Stomach (tissue), 19 donors: ENCODE results near the gene METTL4. TPM values are rescaled to one million over a fixed set of nuclear protein-coding genes. Genes with fewer than 3 reads are reported as not detected.

Experiments used
- DNase-seq, 2 donors: peaks; one replicate each; pipeline versions ENCODE4 v3.0.0 to v3.0.0-alpha.2; 2013 to 2019
- H3K27ac ChIP-seq, 5 donors: fragments of 200-600 bp in 4 of 5; sonication (generic) in 4 of 5; one replicate each; pipeline ENCODE4 v1.5.1; 2013 to 2019; ENCODE audit warnings: mild to moderate bottlenecking in 1 of 5, moderate library complexity in 1 of 5
- H3K27me3 ChIP-seq, 3 donors: fragments of 200-600 bp; sonication (generic); one replicate each; pipeline ENCODE4 v1.5.1; 2017 to 2019; ENCODE audit warnings: mixed run types in 1 of 3
- H3K36me3 ChIP-seq, 4 donors: fragments of 200-600 bp; sonication (generic); 1 replicate in 3 of 4; 2 replicates in 1 of 4; pipeline ENCODE4 v1.5.1; 2016 to 2019
- H3K4me1 ChIP-seq, 4 donors: fragments of 200-600 bp; sonication (generic); one replicate each; pipeline ENCODE4 v1.5.1; 2016 to 2019
- H3K4me3 ChIP-seq, 4 donors: fragments of 200-600 bp; sonication (generic) in 3 of 4; one replicate each; pipeline ENCODE4 v1.5.1; 2016 to 2019; ENCODE audit warnings: mild to moderate bottlenecking in 1 of 4
- H3K9me3 ChIP-seq, 4 donors: fragments of 200-600 bp; sonication (generic); one replicate each; pipeline ENCODE4 v1.5.1; 2016 to 2019
- CTCF ChIP-seq, 7 experiments: fragments of 450-650 bp in 4 of 7; fragments of 200-600 bp in 3 of 7; sonication (generic) in 3 of 7; IDR thresholded peaks; one replicate each; pipeline ENCODE4 v1.5.1; 2016 to 2019; ENCODE audit warnings: antibody characterized with exemption in 7 of 7, control low read depth in 2 of 7, mild to moderate bottlenecking in 1 of 7
- EP300 ChIP-seq: sonication (generic); formaldehyde crosslinking; IDR thresholded peaks from one replicate; pipeline ENCODE4 v1.6.1; 2017; ENCODE audit warnings: antibody characterized with exemption
- POLR2A ChIP-seq, 4 donors: fragments of 450-650 bp; IDR thresholded peaks; one replicate each; pipeline ENCODE4 v1.6.1; 2016; ENCODE audit warnings: antibody characterized with exemption in 4 of 4, control low read depth in 2 of 4, mild to moderate bottlenecking in 1 of 4, moderate library complexity in 1 of 4
- POLR2AphosphoS5 ChIP-seq, 3 donors: sonication (generic); formaldehyde crosslinking; IDR thresholded peaks; one replicate each; pipeline ENCODE4 v1.6.1; 2016; ENCODE audit warnings: antibody characterized with exemption in 3 of 3
- WGBS, 5 donors: extraction: QIAGEN DNeasy Blood & Tissue Kit in 3 of 5; methylation state at CpG; one replicate each; pipeline versions ENCODE4 v1.1.5 to v1.1.7; 2013 to 2018; 5-methylcytosine and 5-hydroxymethylcytosine counted together
- intact Hi-C: fragments of 100-400 bp; cut with DNase I; formaldehyde crosslinking; loops from one replicate; pipeline ENCODE4 v1.15.1; 2023; ENCODE audit warnings: low total_unique reads
- long read RNA-seq, 10 donors: transcript quantifications; one replicate each; lab custom pipeline, GENCODE V29; 2026
- polyA plus RNA-seq, 3 donors: library from polyadenylated mRNA; stranded (reverse); fragments of 200-250 nt; gene quantifications; one replicate each; pipeline ENCODE4 v1.2.3, GENCODE V29; 2013
- total RNA-seq, 5 donors: library from RNA; depleted of rRNA; stranded (reverse); fragments of >200 nt; gene quantifications; one replicate each; pipeline versions ENCODE4 v1.1.0 to v1.2.3, GENCODE V29; 2014 to 2016
- donor health status: healthy with polysubstance abuse.
- donor health status: Bipolar disorder and iron deficiency.
- donor health status: healthy.

The METTL4 gene
- total RNA-seq = 10 to 100 TPM in 1 of 5 donors, 1 to 10 TPM in 3, under 1 TPM in 1; 0.89 to 17.1 (median 3.5) TPM
- 1 to 10 TPM; 4.4 to 7.1 (median 5.5) TPM for polyA plus RNA-seq
- long read RNA-seq, donor 1, partial matches to known transcripts = 0 of 1 reads
- long read RNA-seq, donor 1, other reads (novel, unspliced or antisense) = 0 of 1 reads
- long read RNA-seq, donor 2, partial matches to known transcripts = 0 of 2 reads
- long read RNA-seq, donor 2, other reads (novel, unspliced or antisense) = 0 of 2 reads
- long read RNA-seq, donor 3 = 0 reads
- long read RNA-seq, donor 4 = 0 reads
- long read RNA-seq, donor 5, partial matches to known transcripts = 0 of 1 reads
- long read RNA-seq, donor 5, other reads (novel, unspliced or antisense) = 0 of 1 reads
- long read RNA-seq, donor 6, partial matches to known transcripts = 0 of 1 reads
- long read RNA-seq, donor 6, other reads (novel, unspliced or antisense) = 0 of 1 reads
- long read RNA-seq, donor 7, partial matches to known transcripts = 0 of 1 reads
- long read RNA-seq, donor 7, other reads (novel, unspliced or antisense) = 0 of 1 reads
- long read RNA-seq, donor 8, partial matches to known transcripts = 0 of 1 reads
- long read RNA-seq, donor 8, other reads (novel, unspliced or antisense) = 0 of 1 reads
- long read RNA-seq, donor 9, partial matches to known transcripts = 0 of 3 reads
- long read RNA-seq, donor 9, other reads (novel, unspliced or antisense) = 0 of 3 reads
- long read RNA-seq, donor 10, partial matches to known transcripts = 0 of 1 reads
- long read RNA-seq, donor 10, other reads (novel, unspliced or antisense) = 0 of 1 reads

GRCh38 chr18:2571200-2572170, at the start of gene METTL4, which contains the start of gene NDC80:
TSS of gene METTL4 (minus strand) at chr18:2571505. CDS start at chr18:2567216, 4,289 bp downstream.
TSS of gene NDC80 (plus strand) at chr18:2571557. CDS start at chr18:2572986, 1,429 bp downstream.
- peaks cover 0 to 10% (median 3%) of the 10 kb centered on the region in 4 donors for H3K36me3 ChIP-seq
- peak within 1 kb of the TSS; percentile 67 to 68 (median 67) for H3K4me3 ChIP-seq
- WGBS, 5 donors = 0 to 1% (median 0%) methylated on average over 39 to 55 of the region's 55 CpGs
- TF ChIP-seq EP300 = no peak
- no peak for TF ChIP-seq CTCF (IDR thresholded peaks at IDR 0.05)
- peak in 1 of 4 donors; percentile 41 for TF ChIP-seq POLR2A (IDR thresholded peaks at IDR 0.05)
- peak; percentile 86 to 93 (median 91) for TF ChIP-seq POLR2AphosphoS5 (IDR thresholded peaks at IDR 0.05)
- H3K27me3 ChIP-seq = no peaks in the 10 kb centered on the region
- H3K27ac ChIP-seq = peak within 1 kb of the TSS; percentile 93 to 97 (median 95)
- DNase-seq = peak; percentile 84 to 97
- H3K9me3 ChIP-seq = no peaks in the 10 kb centered on the region
- intact Hi-C loops = loop anchor here (10.0 kb wide), 1 partner anchor 83 kb away; the partner anchor contains the start of gene SMCHD1
- H3K4me1 ChIP-seq = peaks cover 9 to 43% (median 25%) of the 10 kb centered on the region in 4 donors

GRCh38 chr18:2618009-2618408, 46.7 kb upstream of the METTL4 start:
- no peak overlapping the region for H3K27ac ChIP-seq
- peaks cover 0 to 9% (median 0%) of the 10 kb centered on the region in 4 donors for H3K36me3 ChIP-seq
- DNase-seq = no peak
- intact Hi-C loops = no loop called here
- WGBS, 5 donors = 91 to 98% (median 92%) methylated on average over 4 of the region's 4 CpGs
- no peak overlapping the region for H3K4me3 ChIP-seq
- no peaks in the 10 kb centered on the region for H3K4me1 ChIP-seq
- no peaks in the 10 kb centered on the region for H3K27me3 ChIP-seq
- no peaks in the 10 kb centered on the region for H3K9me3 ChIP-seq
- TF ChIP-seq POLR2AphosphoS5 (IDR thresholded peaks at IDR 0.05) (no peak), POLR2A (IDR thresholded peaks at IDR 0.05) (no peak), EP300 (no peak), CTCF (IDR thresholded peaks at IDR 0.05) (no peak)

- no peak for DNase-seq
- H3K4me1 ChIP-seq = no peaks in the 10 kb centered on the region
- H3K36me3 ChIP-seq = peaks cover 0 to 9% (median 0%) of the 10 kb centered on the region in 4 donors
- H3K27ac ChIP-seq = no peak overlapping the region
- H3K4me3 ChIP-seq = no peak overlapping the region
- TF ChIP-seq POLR2AphosphoS5 (IDR thresholded peaks at IDR 0.05) (no peak), POLR2A (IDR thresholded peaks at IDR 0.05) (no peak), EP300 (no peak), CTCF (IDR thresholded peaks at IDR 0.05) (no peak)
- H3K9me3 ChIP-seq = no peaks in the 10 kb centered on the region
- 56 to 77% (median 62%) methylated on average over 4 of the region's 4 CpGs for WGBS, 5 donors
- H3K27me3 ChIP-seq = no peaks in the 10 kb centered on the region
- intact Hi-C loops = no loop called here
Observed at GRCh38 chr18:2617401-2617998, 46.2 kb upstream of the METTL4 start.
